GM19455 (cell line): ENCODE results near the gene OLA1.

Experiments
- ATAC-seq: cut with Tn5 transposase; IDR thresholded peaks from one replicate; pipeline ENCODE4 v1.9.1; 2021; ENCODE audit not compliant: unreplicated experiment

Gene OLA1

DNA sequence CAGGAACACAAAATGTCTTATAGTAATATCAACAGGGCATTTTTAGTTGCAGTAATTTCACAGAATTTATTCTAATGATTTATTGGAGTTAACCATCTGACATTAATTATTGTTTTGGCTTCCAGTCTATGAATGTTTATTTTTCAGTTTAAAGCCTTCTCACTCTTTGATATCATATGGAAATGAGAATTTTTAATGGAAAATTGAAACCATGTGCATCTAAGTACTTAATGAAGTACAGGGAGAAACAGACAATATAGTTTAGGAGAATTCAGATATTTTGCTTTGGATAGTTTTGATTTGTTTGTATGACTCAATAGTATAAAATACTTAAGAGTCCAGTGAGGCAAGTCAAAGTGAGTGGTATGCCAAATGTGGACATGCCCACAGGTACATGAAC lies 126.1 kb downstream of the OLA1 start:
- ATAC-seq = no peak

- no peak for ATAC-seq
These were observed 126.7 kb downstream of the OLA1 start for GRCh38 chr2:174121612-174122011.

GRCh38 chr2:174121175-174121574 lies 127.2 kb downstream of the OLA1 start:
- no peak for ATAC-seq

GRCh38 chr2:174120346-174120745 lies 128.0 kb downstream of the OLA1 start:
- no peak for ATAC-seq

GRCh38 chr2:174117951-174118930 lies 130.1 kb downstream of the OLA1 start:
- no peak for ATAC-seq

DNA sequence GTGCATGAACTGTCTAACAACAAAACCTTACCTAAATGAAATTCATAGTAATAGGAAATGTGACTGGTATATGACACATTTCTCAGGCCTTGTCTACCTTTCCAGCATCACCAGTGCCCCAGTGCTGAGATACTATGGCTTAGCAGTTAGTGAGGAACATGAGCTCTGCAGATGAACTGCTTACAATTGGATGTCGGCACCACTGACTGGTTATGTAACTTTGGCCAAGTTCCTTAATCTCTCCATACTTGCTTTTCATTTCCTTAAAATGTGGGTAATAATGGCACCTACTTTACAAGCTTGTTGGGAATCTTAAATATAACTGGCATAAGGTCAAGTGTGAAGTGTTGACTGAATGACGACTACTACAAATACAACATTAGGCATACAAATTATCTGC lies 136.3 kb downstream of the OLA1 start:
- ATAC-seq = no peak

DNA sequence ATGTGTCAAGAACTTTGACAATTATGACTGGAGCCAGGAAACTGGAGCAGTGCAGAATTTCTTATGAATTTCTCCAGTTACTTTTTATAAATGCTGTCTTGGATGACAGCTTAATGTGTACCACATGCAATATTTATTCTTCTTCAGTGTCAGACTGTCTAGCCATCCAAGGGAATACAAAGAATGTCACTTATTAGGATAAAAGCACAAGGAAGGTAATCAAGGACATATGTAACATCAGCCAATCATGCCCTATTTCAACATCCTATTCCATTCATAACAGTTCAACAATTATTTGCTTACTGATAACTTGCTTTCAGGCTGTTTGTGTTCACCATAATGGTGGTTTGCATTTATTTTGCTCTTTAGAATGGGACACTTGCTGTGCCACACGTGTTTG lies 139.8 kb downstream of the OLA1 start:
- no peak for ATAC-seq

DNA sequence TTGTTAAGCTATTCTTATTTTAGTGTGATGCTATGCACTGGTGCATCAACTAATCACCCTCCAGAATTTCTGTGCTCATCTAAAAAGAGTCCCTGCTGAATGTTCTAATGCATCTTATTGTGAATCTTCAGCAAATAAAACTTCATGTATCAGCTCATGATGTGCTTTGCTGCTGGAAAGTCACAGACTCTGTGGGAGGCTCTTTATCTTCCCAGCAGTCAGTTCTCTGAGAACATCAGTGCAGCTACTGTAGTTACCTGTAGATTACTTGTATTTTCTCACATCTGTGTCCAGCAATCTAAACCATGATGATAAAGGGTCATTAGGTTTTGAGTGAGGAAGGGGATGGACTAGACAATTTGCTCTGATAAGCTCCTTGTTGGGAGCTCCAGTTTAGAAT lies 141.6 kb downstream of the OLA1 start:
- ATAC-seq = no peak

DNA sequence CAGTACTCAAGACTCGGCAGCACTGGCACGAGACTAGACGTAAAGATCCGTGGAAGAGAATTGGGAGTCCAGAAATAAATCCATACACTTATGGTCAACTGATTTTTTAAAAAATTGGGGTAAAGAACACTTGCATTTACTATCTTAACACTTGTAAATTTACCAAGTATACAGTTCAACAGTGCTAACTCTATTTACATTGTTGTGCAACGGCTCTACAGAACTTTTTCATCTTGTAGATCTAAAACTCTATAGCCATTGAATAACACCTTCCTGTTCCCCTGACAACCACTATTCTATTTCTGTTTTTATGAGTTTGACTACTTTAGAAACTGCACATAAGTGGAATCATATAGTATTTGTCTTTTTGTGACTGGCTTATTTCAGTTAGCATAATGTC lies 153.8 kb downstream of the OLA1 start:
- no peak for ATAC-seq

DNA sequence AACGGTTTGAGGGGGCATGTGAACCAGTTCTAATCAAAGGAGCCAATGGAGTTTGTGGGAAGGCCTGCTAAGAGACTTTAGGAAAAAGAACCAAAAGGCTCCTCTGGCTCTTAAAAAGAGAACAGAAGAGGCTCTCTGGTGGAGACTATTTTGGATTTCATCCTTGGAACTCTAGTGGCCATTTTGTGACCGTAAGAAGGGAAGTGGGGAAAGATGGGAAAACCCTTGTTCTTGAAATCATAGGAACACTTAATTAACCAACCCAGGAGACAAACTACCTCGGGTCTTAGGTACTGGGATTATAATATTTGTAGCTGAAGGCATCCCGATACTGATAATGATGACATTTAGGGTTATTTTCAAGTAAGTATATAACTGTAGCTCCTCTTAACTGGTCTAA lies 157.9 kb downstream of the OLA1 start:
- no peak for ATAC-seq

DNA sequence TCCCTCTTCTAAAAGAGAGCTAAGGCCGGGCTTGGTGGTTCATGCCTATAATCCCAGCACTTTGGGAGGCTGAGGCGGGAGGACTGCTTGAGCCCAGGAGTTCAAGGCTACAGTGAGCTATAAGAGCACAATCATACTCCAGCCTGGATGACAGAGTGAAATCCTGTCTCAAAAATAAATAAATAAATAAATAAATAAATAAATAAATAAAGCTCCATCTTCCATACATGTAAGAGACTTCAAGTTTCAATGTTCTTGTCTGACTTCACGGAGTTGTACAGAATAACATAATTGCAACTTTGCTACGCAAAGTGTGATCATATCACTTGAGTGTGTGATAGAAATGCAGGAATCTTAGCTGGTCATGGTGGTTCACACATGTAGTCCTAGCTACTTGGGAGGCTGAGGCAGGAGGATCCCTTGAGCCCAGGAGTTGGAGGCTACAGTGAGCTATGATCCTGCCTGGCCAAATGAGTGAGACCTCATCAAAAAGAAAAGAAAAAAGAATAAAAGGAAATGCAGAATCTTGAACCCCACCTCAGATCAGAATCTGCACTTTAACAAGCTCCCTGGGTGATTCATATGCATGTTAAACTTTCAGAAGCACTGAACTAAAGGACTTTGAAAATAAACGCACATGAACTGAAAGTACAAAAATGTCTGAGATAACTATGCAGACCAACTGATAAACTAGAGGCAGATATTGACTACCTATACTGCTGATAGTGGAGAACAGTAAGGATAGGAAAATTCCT lies 159.4 kb downstream of the OLA1 start:
- no peak for ATAC-seq

- ATAC-seq = no peak
These were observed 161.6 kb downstream of the OLA1 start for GRCh38 chr2:174086708-174087107.

GRCh38 chr2:174085781-174086180 lies 162.6 kb downstream of the OLA1 start:
- no peak for ATAC-seq

DNA sequence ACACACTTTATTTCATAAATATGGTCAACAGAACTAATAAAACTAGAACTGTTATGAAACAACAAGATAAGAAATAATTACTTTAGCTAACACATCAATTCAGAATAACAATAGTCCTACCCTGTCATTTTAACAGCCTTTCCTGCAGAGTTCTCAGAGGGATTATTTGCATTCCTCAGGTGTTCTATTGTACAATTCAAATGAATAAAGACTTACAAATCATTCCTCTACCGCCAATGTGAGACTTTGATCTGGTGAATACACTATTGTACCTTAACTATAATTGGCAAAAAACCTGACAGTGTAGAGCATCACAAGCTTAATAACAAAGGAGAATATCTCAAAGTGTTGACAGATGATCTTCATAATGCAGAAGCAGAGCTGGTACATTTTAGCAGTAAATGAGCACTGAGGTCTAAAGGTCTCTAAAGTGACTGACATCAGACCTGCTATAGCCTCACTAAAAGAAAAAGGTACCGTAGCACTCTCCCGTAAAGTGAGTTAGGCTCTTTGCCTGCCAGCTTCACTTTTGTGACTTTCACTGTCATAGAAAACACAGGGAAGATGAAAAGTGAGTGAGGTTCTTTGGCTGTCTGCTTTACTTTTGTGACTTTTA lies 164.4 kb downstream of the OLA1 start:
- no peak for ATAC-seq

DNA sequence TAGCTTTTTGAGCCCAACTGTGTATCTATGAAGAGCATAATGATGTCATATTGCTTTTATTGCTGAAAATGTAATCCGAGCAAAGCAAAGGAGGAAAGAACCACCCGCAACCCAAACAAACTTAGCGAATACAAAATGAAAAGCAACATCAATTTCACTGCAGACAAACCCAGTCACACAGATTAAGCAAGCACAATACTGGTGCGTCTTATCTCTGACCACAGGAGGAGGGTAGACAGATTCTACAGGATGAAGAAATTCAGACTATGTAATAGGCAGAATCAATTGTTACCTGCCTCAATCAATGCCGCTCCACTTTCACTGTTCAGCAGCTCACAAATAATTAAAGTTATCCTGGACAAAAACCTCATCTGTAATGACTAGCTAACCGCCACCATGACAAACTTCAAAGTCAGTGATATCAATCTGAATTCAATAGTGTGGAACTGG lies 167.6 kb downstream of the OLA1 start:
- ATAC-seq = no peak

DNA sequence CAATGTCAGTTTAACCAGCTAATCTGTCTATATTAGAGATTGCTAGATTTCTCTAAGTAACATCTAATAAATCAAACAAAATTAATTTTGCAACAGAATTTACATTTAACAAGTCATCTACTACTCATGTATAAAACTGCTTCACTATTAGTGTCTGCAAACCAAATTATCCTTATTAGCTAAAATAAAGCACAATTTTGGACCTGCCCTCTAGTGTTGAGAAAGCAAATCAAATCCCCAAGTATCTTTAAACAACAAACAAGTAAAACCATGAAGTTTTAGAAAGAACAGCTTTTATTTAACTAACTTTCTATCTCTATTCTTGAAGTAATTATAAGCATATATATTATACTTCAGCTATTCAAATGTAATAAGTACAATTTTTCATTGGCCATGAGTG lies 170.1 kb downstream of the OLA1 start:
- no peak for ATAC-seq

DNA sequence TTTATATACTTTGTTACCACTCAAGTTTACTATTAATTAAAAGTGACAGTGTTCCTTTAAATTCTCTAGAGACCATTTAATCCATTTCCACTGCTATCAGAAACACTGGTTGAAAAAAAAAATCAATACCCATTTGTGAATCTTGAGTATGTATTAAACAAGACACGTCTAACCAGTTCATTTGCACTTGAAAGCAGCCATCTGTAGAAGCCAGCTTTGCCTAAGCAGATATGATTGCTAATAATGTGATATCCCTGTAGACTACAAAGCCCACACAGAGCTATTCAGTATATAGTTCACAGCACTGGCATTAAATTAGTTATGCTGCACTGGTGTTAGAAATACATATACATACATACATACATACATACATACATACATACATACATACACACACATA lies 171.4 kb downstream of the OLA1 start:
- ATAC-seq = no peak

DNA sequence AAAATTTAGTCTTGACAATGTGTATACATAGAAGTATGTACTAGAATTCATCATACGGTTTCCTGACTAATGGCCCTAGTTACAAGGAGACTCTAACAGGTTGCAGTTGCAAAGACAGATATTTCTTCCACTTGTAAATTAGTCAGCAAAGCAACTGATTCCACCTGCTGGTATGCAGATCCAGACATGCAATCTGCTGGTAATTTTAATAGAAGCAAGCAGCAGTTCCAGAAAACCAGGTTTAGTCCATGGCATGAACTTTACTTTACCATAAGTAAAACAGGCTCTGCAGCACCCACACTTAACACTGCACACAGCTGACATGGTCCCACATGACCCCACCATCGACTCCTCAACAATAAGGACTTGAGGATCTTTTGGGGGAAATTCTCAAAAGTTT lies 172.3 kb downstream of the OLA1 start:
- no peak for ATAC-seq

DNA sequence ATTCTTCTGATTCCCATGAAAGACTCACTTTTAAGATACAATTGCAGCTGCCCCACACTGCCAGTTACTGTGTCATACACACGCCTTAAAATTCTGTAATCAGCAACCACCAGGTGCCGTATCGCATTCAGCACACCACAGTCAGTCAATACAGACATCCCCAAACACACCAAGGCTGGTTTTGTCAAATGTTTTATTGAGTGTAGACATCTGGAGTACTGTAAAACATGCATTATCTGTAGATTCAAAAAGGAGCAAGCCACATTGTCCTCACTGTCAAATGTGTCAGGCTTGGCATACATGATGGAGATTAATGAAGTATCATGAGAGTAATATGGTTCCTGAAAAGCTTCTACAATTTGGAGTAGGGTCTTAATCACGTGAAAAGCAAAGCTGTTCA lies 173.5 kb downstream of the OLA1 start:
- no peak for ATAC-seq

GRCh38 chr2:174072857-174073256 lies 175.5 kb downstream of the OLA1 start:
- no peak for ATAC-seq

DNA sequence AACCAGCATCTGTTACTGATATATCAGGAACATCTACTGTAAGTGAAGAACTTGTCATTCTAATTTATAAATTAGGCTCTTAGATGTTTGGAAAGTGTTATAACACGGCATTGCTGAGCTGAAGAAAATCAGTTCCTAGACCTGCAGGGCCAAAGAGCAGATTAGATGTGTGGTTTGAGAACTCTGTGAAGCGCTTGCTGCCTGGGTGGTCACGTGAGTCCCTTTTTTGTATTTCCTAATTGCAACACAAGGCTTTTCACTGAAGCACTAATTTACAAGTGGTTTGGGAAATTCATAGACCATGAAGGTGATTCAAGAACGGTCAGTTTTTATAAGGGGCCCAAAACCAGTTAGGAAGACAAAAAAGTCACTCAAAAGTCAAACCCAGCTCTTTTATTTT lies 176.3 kb downstream of the OLA1 start:
- ATAC-seq = no peak

- ATAC-seq = no peak
These were observed 177.0 kb downstream of the OLA1 start for GRCh38 chr2:174071321-174071720.
